SIG-M5 treated with dmso at 0.1 percent for 504 hours (cell line): ENCODE results near the gene NRGN.

ENCODE experiments used
- DNase-seq: peaks from one replicate; lab custom pipeline; 2025; ENCODE audit not compliant: unreplicated experiment; lab: John Stamatoyannopoulos, UW

NRGN gene

GRCh38 chr11:124739479-124740276 is at the start of gene NRGN:
Gene NRGN, plus strand, starts transcription at chr11:124739942. Its CDS starts 143 bp downstream, at chr11:124740085.
- DNase-seq, result peak; percentile 78

GRCh38 chr11:124693142-124693541 is 46.6 kb upstream of the NRGN start:
- DNase-seq, result no peak

DNA sequence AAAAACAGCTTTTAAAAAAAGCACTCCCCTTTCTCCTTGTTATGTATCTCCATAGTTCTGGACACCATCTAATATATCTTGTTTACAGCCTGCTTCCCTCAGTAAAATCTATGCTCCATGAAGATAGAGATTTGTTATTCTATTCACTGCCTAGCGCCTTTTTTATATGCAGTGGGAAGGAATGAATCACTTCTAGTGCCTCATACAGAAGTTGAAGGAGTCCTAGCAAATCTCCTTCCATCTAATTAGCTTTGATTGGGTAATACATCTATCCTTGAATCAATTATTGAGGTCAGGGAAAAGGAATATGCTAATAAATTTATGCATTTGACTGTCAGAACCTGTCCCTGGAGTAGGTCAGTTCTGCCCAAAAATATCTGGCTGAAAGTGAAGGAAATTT is 40.2 kb upstream of the NRGN start:
- DNase-seq, result no peak

DNA sequence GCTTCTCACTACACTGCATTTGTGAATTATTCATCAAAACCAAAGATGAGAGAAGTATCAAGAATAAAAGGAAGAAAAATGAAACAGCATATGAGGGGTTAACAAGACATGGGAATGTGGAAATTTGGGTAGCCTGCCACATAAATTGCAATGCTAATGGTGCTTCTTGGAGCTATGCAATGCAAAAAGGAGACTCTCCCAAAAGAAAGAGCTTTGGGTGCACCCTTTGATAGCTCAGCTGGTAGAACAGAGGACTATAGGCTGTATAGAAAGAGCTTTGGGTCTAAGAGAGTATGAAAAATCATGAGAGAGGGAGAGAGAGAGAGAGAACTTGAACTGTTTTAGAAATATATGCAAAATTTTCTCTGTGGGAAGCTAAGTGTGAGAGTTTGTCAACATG is 39.7 kb upstream of the NRGN start:
- DNase-seq, result no peak

- DNase-seq, result no peak
Observed at GRCh38 chr11:124707829-124708228, 31.9 kb upstream of the NRGN start.

GRCh38 chr11:124712392-124712791 is 27.4 kb upstream of the NRGN start:
- DNase-seq, result no peak

DNA sequence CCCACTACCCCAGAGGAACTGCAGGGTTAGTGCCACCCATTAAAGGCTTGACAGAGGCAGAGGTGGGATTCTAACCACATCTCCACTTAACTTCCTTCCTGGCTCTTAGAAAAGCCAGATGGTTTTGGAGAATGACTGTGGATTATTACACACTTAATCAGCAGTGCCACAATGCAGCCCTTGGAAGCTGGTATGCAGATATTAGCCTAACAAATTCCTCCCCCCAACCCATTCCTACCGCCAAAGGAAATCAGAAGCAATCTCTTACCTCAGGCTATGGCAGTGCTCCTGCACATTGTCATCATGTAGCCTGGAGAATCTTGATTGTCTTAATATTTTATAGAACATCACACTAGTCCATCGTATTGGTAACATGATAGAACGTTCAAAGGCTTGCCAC is 23.2 kb upstream of the NRGN start:
- DNase-seq, result no peak

GRCh38 chr11:124717421-124717785 is 22.3 kb upstream of the NRGN start:
- no peak for DNase-seq

- DNase-seq, result no peak
Observed at GRCh38 chr11:124717786-124718651, 21.7 kb upstream of the NRGN start.

DNA sequence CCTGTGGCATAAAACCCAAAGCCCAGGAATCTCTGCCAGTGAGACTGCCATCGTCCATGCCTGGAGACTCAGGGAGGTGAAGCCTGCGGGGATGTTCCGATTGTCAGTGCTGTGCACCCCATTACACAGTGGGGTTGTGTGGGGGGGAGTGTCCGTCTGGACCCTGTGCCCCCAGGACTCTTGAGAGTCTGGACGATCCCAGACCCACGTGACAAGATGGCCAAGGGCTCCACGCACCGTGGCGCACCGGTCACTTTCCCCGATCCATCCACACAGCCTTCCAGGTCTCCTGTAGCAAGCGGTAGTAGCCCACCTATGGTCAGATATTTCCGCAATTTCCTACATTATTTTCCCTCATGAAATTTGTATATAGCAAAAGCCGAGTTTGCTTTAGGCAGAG is 20.9 kb upstream of the NRGN start:
- DNase-seq, result no peak

DNA sequence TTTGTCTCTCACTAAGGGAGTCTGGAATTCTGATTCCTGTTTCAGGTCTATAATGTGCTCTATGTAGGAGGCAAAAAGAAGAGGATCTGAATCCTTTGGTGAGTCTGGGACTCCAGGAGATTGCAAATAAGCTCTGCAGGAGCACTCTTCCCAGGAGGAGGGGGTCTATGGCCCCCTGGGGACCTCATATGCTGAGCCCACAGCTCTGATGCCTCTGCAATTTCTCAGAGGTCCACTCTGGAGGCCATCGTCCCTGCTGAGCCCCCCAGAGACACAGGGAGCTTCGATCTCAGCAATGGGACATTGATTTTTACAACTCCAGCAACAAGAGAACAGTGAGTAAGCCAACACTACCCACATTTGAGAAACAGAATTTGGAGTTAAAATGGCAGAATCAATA is 20.2 kb upstream of the NRGN start:
- DNase-seq, result no peak

DNA sequence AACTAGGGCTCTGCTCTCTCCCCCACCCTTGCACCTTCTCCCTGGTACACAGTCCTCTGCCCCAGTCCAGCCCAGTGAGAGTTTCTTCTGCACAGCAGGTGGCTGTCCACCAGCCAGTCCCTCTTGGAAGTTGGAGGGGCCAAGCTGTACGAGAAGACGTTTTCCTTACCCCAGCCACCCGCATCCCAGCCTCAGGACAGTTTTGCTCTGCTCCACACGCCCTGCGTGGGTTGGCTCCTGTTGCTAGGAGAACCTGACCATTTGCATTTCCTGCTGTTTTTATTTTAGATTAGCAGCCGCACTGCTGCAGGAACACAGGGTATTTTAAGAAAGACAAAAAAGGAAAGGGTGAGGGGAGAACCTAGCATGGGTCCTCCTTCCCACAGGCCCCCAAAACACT is 17.6 kb upstream of the NRGN start:
- no peak for DNase-seq

- DNase-seq, result no peak
Observed at GRCh38 chr11:124724979-124725718, 14.6 kb upstream of the NRGN start.

DNA sequence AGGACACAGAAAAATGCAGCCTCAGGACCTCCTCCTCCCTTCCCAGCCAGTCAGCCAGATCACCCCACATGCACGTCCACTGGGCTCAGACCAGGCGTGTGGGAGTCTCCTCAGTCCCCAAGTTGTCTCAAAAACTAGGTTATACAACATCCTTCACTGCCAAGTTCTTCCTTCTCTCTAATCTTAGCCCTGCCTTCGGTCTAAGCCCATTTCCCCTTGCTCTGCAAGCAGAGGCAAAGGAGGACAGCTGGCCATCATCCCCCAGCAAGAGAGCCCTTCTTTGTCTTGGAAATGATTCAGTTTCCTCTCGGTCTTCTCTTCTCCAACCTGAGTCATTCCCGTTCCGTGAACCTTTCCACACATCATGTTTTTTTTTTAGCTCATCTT is 14.0 kb upstream of the NRGN start:
- no peak for DNase-seq

DNA sequence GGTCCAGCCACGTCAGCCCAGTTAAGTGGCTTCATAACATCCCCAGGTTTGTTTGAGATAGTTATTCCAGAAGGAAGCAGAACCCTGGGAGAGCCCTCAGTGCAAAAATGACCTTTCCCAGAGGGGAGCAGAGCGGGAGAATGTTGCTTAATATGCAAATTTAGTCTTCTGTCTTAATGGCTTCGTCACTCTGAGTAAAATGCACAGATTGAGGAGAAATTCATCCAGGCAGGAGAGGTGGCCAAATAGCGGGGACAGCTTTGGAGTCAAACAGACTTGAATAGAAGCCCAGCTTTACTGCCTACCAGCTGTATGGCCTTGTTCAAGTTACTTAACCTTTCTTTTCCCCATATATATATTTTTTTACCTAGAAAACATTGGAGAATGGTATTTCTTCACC is 12.3 kb upstream of the NRGN start:
- no peak for DNase-seq

- DNase-seq, result no peak
Observed at GRCh38 chr11:124728134-124728533, 11.6 kb upstream of the NRGN start.

- no peak for DNase-seq
Observed at GRCh38 chr11:124729571-124729970, 10.2 kb upstream of the NRGN start.

GRCh38 chr11:124732230-124732629 is 7.5 kb upstream of the NRGN start:
- peak; percentile 65 for DNase-seq

DNA sequence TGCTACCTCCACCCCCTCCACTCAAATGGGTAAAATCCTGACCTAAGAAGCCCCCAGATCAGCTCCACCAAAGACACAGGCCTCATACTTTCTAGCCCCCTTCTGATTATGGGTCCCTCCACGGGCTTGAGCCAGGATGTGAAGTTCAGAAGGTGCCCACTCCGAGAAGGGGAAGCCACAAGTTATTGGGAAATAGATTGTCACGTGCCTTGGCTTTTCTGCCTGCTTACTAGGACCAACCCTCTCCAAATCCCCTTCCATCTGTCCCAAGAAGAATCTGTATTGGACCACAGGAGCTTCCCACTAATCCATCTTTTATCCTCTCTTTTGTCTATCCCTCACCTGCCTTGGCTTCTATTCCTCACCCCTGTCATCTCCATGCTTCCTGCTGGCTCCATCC is 3.0 kb upstream of the NRGN start:
- peak; percentile 76 for DNase-seq

GRCh38 chr11:124737638-124738305 is 2.0 kb upstream of the NRGN start:
- no peak for DNase-seq
